Panc1 (cell line): Measurements from ENCODE around the gene SLC5A9.
"Not testable (repeated sequence)": the region's sequence is repeated elsewhere in the genome, so short reads cannot be mapped to it uniquely, and the experiment has no call there.

Source experiments
- CTCF ChIP-seq: fragments of 450-650 bp; IDR thresholded peaks from 2 replicates; pipeline ENCODE4 v1.5.1; 2017; ENCODE audit warnings: mild to moderate bottlenecking
- POLR2AphosphoS5 ChIP-seq: IDR thresholded peaks from 2 replicates; pipeline ENCODE4 v1.6.1; 2012; ENCODE audit warnings: mild to moderate bottlenecking, low read depth, low read length, moderate library complexity
- TCF7L2 ChIP-seq: IDR thresholded peaks from 2 replicates; pipeline ENCODE4 v1.6.1; 2011; ENCODE audit warnings: mild to moderate bottlenecking, low read depth, low read length, inconsistent platforms
- TF ChIP-seq, protein P1 (sequence below), 2 experiments: IDR thresholded peaks; 2 replicates each; pipeline ENCODE4 v1.6.1; 2011 to 2012; ENCODE audit warnings: low read depth in 2 of 2, control low read depth in 1 of 2, low read length in 1 of 2, mild to moderate bottlenecking in 1 of 2, moderate library complexity in 1 of 2; ENCODE audit not compliant: insufficient read depth in 1 of 2

DNA sequence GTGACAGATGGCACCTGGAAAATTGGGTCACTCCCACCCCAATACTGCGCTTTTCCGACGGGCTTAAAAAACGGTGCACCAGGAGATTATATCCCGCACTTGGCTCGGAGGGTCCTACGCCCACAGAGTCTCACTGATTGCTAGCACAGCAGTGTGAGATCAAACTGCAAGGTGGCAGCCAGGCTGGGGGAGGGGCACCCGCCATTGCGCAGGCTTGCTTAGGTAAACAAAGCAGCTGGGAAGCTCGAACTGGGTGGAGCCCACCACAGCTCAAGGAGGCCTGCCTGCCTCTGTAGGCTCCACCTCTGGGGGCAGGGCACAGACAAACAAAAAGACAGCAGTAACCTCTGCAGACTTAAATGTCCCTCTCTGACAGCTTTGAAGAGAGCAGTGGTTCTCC lies 54.9 kb downstream of the SLC5A9 start:
- not testable (repeated sequence) for TF ChIP-seq CTCF, POLR2AphosphoS5, TCF7L2
- TF ChIP-seq, protein P1, sequence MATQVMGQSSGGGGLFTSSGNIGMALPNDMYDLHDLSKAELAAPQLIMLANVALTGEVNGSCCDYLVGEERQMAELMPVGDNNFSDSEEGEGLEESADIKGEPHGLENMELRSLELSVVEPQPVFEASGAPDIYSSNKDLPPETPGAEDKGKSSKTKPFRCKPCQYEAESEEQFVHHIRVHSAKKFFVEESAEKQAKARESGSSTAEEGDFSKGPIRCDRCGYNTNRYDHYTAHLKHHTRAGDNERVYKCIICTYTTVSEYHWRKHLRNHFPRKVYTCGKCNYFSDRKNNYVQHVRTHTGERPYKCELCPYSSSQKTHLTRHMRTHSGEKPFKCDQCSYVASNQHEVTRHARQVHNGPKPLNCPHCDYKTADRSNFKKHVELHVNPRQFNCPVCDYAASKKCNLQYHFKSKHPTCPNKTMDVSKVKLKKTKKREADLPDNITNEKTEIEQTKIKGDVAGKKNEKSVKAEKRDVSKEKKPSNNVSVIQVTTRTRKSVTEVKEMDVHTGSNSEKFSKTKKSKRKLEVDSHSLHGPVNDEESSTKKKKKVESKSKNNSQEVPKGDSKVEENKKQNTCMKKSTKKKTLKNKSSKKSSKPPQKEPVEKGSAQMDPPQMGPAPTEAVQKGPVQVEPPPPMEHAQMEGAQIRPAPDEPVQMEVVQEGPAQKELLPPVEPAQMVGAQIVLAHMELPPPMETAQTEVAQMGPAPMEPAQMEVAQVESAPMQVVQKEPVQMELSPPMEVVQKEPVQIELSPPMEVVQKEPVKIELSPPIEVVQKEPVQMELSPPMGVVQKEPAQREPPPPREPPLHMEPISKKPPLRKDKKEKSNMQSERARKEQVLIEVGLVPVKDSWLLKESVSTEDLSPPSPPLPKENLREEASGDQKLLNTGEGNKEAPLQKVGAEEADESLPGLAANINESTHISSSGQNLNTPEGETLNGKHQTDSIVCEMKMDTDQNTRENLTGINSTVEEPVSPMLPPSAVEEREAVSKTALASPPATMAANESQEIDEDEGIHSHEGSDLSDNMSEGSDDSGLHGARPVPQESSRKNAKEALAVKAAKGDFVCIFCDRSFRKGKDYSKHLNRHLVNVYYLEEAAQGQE (IDR thresholded peaks at IDR 0.05; ENCODE audit: insufficient read depth in 1 of 2, low read depth in 2 of 2, low read length in 1 of 2), result not testable (repeated sequence)
